Measurements from ENCODE around the gene MS4A10.
"Not testable (repeated sequence)": the region's sequence is repeated elsewhere in the genome, so short reads cannot be mapped to it uniquely, and the experiment has no call there.

Gene MS4A10

GRCh38 chr11:60790726-60791125, 5.6 kb downstream of the MS4A10 start:
- no peak for DNase-seq

DNA sequence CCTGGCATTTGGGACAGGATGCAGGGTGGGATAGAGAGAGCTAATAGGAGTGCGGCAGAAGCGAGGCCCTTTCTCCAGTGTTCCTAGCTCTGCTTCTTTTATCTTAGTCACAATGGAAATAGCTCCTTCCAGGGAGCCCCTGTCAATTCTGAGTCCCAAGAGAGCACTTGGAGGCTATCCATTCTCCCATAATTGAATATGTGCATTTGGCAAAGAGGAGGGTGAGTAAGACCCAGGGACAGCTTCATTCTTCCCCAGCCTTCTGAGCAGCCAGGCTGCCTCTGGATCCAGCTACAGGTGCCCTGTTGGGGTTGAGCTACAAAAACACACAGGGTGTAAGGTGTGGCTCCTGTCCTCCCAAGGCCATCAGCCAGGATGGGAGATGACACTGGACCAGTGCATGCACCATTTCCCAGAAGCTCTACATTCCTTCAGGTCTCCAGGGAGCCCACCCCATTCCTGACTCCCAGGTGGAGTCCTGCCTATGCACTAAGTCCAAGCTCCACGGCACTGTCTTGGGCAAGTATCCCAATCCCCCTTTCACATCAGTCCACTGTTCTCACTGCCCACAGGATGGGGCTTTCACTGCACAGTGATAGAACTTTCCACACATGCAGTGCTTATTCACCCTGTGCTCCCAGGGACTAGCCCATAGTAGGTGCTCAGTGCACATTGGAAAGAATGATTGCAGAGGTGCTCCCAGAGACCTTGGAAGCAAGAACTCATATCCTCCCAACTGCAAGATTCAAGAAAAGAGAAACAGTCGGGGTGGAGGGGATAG, 6.2 kb downstream of the MS4A10 start:
- DNase-seq: no peak

- no peak for DNase-seq
These were observed 7.4 kb downstream of the MS4A10 start for GRCh38 chr11:60792521-60792920.

- DNase-seq: no peak
These were observed 10.2 kb downstream of the MS4A10 start for GRCh38 chr11:60795291-60795690.

DNA sequence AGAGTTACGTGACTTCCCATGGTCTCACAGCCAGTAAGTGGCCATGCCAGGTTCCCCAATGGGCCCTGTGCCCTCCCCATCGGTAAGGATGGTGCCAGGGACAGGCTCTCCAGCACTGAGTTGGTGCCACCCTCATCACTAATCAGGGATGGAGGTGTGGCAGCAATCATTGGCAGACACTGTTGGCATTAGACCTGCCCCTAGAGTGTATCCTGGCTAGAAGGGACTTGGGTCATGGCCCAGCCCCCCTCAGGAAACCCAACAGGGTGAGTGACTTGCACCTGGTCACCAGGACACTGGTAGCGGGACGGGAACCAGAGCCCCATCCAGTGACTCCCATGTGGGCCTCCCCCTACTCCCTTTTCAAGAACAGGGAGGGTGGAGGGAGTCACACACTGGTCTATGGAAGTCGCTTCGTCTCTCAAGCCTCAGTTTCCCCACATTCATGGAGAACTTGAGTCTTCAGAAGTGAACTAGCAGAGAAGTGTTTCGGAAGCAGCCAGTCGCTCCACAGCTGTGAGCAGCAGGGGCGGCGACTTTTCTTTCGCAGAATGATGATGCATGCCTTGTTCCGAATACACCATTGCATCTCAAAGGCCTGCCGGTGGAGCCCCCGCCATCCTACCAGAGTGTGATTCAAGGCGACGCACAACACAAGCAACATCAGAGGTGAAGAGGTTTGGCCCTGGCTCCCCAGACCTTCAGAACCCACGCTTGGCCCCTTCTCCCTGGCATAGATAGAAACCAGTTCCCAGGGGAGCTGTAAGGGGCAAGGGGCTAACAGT, 12.9 kb downstream of the MS4A10 start:
- no peak for DNase-seq

DNA sequence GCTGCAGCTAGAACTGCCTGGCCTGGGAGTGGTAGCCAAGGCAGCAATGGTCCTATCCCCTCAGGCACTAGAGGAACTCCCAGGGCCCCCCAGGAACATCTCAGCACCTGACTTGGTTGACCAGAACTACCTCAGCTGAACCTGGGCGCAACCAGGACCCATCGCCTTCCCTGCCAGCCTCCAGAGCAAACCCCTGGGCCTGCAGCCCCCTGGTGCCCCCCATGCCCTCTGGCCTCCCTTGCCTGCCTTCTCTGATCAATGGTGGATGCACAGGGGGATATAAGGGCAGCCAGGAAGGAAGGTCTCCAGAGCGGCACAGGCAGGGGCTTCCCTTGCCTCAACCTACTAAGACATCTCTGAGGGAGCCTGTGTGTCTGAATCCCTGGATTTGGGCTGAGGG, 13.5 kb downstream of the MS4A10 start:
- no peak for DNase-seq

GRCh38 chr11:60801194-60801593, 16.1 kb downstream of the MS4A10 start:
- DNase-seq: no peak

DNA sequence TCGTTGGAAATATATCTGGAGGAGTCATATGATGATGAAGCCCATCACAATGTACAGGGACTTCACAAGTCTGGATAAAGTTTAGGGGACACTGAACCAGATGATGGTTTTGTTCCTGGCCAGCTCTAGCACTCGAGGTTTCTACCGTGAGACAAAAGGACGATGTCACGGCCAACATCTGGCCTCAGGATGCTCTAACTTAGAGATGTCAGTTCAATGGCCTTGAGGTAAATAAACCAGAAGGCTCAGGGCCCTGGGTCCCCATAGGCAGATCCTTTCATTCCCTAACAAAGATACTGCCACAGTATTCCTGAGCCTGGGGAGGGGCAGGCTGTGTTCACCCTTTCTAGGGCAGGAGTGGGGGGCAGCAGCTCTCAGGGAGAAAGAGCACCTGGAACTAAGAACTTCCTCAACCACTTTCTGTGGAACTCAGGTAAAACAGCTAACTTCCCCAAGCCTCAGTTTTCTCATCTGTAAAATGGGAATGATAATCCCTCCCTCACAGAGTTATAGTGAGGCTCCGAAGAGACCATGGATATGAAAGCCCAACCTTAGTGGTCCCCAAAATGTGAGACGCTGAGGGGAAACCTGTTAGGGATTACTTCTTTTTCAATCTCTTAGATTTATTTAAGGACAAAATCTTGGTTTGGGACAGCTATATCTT, 18.3 kb downstream of the MS4A10 start:
- DNase-seq: no peak

DNA sequence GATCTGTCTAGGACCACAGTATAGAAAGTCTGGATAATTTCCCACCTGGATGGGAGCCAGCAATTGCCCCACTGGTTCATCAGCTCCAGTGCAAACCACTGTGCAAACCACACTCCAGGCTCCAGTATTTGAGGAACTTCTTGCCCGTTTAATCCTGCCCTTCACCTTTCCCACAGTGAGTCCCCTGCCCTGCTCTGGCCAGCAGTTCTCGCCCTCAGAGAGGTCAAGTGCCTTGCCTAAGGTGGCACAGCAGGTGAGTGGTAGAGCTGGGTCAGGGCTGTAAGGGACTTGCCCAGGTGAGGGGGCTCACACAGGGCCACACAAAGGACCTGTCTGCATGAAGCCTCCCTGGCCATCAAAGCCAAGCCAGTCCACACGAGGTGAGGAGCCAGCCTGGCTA, 24.1 kb downstream of the MS4A10 start:
- no peak for DNase-seq

- no peak for DNase-seq
These were observed 24.6 kb downstream of the MS4A10 start for GRCh38 chr11:60809691-60810090.

GRCh38 chr11:60810151-60810550, 25.0 kb downstream of the MS4A10 start:
- DNase-seq: no peak

GRCh38 chr11:60810569-60810968, 25.4 kb downstream of the MS4A10 start:
- DNase-seq: no peak

DNA sequence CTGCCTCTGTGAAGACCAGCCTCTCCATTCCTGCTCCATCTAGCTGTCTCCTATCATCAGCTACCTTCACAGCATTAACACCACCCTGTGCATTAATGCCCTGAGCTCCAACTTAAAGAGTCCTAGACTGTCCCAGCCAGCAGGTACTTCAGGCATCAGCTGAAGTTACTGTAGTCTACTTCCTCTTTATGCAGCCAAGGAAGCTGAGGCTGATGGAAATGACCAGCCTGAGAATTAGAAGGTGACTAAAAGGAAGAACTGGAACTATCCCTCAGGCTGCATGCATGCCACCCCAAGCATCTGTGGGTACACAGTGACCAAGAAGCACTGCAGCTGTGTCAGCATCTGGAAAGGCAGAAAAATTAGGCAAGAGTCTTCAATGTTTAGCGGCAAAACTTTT, 28.2 kb downstream of the MS4A10 start:
- DNase-seq: no peak

- no peak for DNase-seq
These were observed 29.0 kb downstream of the MS4A10 start for GRCh38 chr11:60814112-60814511.

GRCh38 chr11:60816590-60817157, 31.5 kb downstream of the MS4A10 start:
- no peak for DNase-seq

DNA sequence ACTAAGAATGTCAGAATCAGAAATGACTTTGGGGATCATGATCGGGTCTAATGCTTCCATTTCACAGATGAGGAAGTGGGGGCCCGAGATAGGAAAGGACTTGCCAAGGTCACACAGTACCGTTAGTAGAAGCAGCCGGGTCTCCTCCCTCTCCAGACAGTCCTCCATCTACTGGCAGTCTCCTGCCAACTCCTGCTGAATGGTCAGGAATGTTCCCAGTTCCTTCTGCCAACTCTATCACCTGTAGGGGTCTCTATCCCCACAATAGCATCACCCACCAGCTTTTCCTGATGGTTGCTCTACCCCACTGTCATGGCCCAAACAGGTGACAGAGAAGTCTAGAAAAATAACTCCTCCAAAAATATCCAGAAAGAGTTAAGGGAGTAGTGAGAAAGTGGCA, 32.9 kb downstream of the MS4A10 start:
- no peak for DNase-seq

GRCh38 chr11:60821827-60822599, 36.9 kb downstream of the MS4A10 start:
- no peak for DNase-seq

DNA sequence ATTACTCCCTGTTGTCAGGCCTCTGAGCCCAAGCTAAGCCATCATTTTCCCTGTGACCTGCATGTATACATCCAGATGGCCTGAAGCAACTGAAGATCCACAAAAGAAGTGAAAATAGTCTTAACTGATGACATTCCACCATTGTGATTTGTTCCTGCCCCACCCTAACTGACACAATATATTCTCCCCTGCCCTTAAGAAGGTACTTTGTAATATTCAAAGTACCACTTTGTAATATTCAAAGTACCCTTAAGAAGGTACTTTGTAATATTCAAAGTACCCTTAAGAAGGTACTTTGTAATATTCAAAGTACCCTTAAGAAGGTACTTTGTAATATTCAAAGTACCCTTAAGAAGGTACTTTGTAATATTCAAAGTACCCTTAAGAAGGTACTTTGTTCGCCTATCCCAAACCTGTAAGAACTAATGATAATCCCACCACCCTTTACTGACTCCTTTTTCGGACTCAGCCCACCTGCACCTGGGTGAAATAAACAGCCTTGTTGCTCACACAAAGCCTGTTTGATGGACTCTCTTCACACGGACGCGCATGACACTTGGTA, 38.7 kb downstream of the MS4A10 start:
- DNase-seq: not testable (repeated sequence)

GRCh38 chr11:60825118-60825517, 40.0 kb downstream of the MS4A10 start:
- DNase-seq: no peak

GRCh38 chr11:60825790-60826189, 40.7 kb downstream of the MS4A10 start:
- DNase-seq: no peak

DNA sequence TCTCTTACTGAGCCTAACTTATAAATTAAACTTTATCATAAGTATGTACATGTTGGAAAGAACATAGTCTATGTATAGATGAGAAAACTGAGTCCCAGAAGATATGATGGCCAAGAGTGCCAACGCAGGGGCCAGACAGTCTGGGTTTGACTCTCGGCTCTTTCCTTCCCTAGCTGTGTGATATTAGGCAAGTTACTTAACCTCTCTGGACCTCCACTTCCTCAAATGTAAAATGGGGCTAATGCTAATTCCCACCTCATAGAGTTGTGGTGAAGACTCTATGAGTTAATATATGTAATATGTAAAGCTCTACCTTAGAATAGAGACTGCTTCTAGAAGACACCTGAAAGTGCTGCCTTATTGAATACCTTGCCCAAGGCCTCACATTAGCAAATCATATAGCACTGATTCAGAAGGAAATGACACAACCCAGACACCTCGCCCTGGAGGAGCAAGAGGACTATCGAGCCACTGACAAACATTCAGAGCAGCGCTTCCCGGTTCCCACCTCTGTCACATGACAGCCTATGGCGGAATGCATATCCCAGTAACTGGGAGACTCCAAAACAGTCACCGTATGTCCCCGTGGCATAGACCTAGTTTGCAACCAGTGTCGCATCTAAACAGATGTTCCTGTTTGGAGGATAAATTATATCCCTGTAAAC, 45.5 kb downstream of the MS4A10 start:
- DNase-seq: no peak

DNA sequence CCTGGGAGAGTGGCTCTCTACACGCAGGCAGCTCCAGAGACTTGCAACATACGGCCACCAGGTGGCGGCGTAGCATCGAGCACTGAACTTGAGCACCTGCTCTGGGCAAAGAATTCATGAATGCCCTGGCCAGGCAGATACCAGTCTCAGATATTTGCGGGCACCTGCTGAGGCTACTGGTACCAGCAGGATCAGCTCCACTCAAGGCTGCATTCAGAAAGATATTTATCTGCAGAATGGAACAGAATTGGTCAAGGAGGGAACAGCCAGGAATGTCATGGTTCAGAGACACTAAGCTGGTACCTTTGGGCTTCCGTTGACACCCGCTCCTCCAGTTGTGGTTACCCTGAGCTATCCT, 46.0 kb downstream of the MS4A10 start:
- DNase-seq: peak; percentile 77
